Measurements from ENCODE around the gene APOC1. TPM values are rescaled to one million over a fixed set of nuclear protein-coding genes. Genes with fewer than 3 reads are reported as not detected.
"Not testable (repeated sequence)": the region's sequence is repeated elsewhere in the genome, so short reads cannot be mapped to it uniquely, and the experiment has no call there.

Gene APOC1
- total and polyA plus RNA-seq, 4 donors: 14.0 to 1,030 (median 217) TPM

- 93 to 97% methylated on average over 15 of the region's 15 CpGs for WGBS, 2 donors
- H3K9me3 ChIP-seq (ENCODE audit: control insufficient read depth in 4 of 4, insufficient read depth in 3 of 4, low read length in 3 of 4): no peaks in the 10 kb centered on the region
- no peak overlapping the region for H3K4me3 ChIP-seq
- TF ChIP-seq CTCF (IDR thresholded peaks at IDR 0.05; ENCODE audit: control extremely low read depth, extremely low read depth): no peak
- H3K9ac ChIP-seq (ENCODE audit: insufficient read depth in 1 of 2, low read length in 2 of 2): no peak overlapping the region
- H3K27me3 ChIP-seq (ENCODE audit: control insufficient read depth in 3 of 3, insufficient read depth in 3 of 3, low read length in 2 of 3): no peaks in the 10 kb centered on the region
- H3K4me1 ChIP-seq (ENCODE audit: control insufficient read depth in 5 of 5, insufficient read depth in 5 of 5, low read length in 5 of 5): peaks cover 0 to 10% (median 0%) of the 10 kb centered on the region in 5 donors
- no peak overlapping the region for H3K27ac ChIP-seq (ENCODE audit: low read depth in 1 of 2, low read length in 1 of 2)
- peaks cover 5 to 19% (median 7%) of the 10 kb centered on the region in 4 donors for H3K36me3 ChIP-seq (ENCODE audit: control insufficient read depth in 4 of 4, insufficient read depth in 4 of 4, low read length in 4 of 4)
- ATAC-seq (ENCODE audit: insufficient read depth, low FRiP score) (no peak), DNase-seq (no peak)
These were observed 32.3 kb upstream of the APOC1 start for GRCh38 chr19:44882063-44882462.

- not testable (repeated sequence) for H3K27ac ChIP-seq (ENCODE audit: low read depth in 1 of 2, low read length in 1 of 2); H3K9me3 ChIP-seq (ENCODE audit: control insufficient read depth in 4 of 4, insufficient read depth in 3 of 4, low read length in 3 of 4); DNase-seq; H3K9ac ChIP-seq (ENCODE audit: insufficient read depth in 1 of 2, low read length in 2 of 2); H3K27me3 ChIP-seq (ENCODE audit: control insufficient read depth in 3 of 3, insufficient read depth in 3 of 3, low read length in 2 of 3); ATAC-seq (ENCODE audit: insufficient read depth, low FRiP score); H3K4me3 ChIP-seq; H3K4me1 ChIP-seq (ENCODE audit: control insufficient read depth in 5 of 5, insufficient read depth in 5 of 5, low read length in 5 of 5)
- WGBS, 2 donors: 93 to 95% methylated on average over 19 of the region's 19 CpGs
- peaks cover 7 to 13% (median 8%) of the 10 kb centered on the region in 4 donors for H3K36me3 ChIP-seq (ENCODE audit: control insufficient read depth in 4 of 4, insufficient read depth in 4 of 4, low read length in 4 of 4)
These were observed 31.6 kb upstream of the APOC1 start for GRCh38 chr19:44882619-44883397.

GRCh38 chr19:44883922-44884321, 30.5 kb upstream of the APOC1 start:
- WGBS, 2 donors: 94 to 98% methylated on average over 5 of the region's 5 CpGs
- no peaks in the 10 kb centered on the region for H3K9me3 ChIP-seq (ENCODE audit: control insufficient read depth in 4 of 4, insufficient read depth in 3 of 4, low read length in 3 of 4)
- DNase-seq: no peak
- no peak overlapping the region for H3K9ac ChIP-seq (ENCODE audit: insufficient read depth in 1 of 2, low read length in 2 of 2)
- no peaks in the 10 kb centered on the region for H3K27me3 ChIP-seq (ENCODE audit: control insufficient read depth in 3 of 3, insufficient read depth in 3 of 3, low read length in 2 of 3)
- no peak overlapping the region for H3K4me3 ChIP-seq
- ATAC-seq (ENCODE audit: insufficient read depth, low FRiP score): no peak
- no peak overlapping the region for H3K27ac ChIP-seq (ENCODE audit: low read depth in 1 of 2, low read length in 1 of 2)
- peaks cover 3 to 9% (median 7%) of the 10 kb centered on the region in 4 donors for H3K36me3 ChIP-seq (ENCODE audit: control insufficient read depth in 4 of 4, insufficient read depth in 4 of 4, low read length in 4 of 4)
- no peak for TF ChIP-seq CTCF (IDR thresholded peaks at IDR 0.05; ENCODE audit: control extremely low read depth, extremely low read depth)
- peaks cover 0 to 9% (median 0%) of the 10 kb centered on the region in 5 donors for H3K4me1 ChIP-seq (ENCODE audit: control insufficient read depth in 5 of 5, insufficient read depth in 5 of 5, low read length in 5 of 5)

DNA sequence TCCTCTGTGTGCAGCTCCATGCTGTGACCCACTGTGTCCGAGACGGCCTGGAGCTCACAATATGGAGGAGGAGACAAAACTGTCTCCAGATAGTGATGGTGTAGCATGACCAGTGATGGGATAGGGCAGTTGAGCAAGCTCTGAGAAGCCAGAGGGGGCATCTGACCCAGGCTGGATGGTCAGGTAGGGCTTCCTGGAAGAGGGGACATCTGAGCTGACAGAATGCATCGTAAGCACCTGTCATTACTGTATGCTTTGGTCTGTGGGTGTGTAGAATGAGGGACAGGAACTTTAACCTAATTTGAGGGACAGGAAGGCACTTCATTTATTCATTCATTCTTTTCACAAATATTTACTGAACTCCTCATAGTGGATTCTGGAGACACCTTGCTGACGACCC, 29.8 kb upstream of the APOC1 start:
- H3K36me3 ChIP-seq (ENCODE audit: control insufficient read depth in 4 of 4, insufficient read depth in 4 of 4, low read length in 4 of 4): peaks cover 3 to 9% (median 6%) of the 10 kb centered on the region in 4 donors
- H3K9me3 ChIP-seq (ENCODE audit: control insufficient read depth in 4 of 4, insufficient read depth in 3 of 4, low read length in 3 of 4): no peaks in the 10 kb centered on the region
- TF ChIP-seq CTCF (IDR thresholded peaks at IDR 0.05; ENCODE audit: control extremely low read depth, extremely low read depth): no peak
- no peak overlapping the region for H3K27ac ChIP-seq (ENCODE audit: low read depth in 1 of 2, low read length in 1 of 2)
- H3K27me3 ChIP-seq (ENCODE audit: control insufficient read depth in 3 of 3, insufficient read depth in 3 of 3, low read length in 2 of 3): no peaks in the 10 kb centered on the region
- H3K4me3 ChIP-seq: no peak overlapping the region
- DNase-seq (no peak), ATAC-seq (ENCODE audit: insufficient read depth, low FRiP score) (no peak)
- WGBS, 2 donors: 90 to 94% methylated on average over 4 of the region's 4 CpGs
- no peak overlapping the region for H3K9ac ChIP-seq (ENCODE audit: insufficient read depth in 1 of 2, low read length in 2 of 2)
- H3K4me1 ChIP-seq (ENCODE audit: control insufficient read depth in 5 of 5, insufficient read depth in 5 of 5, low read length in 5 of 5): peaks cover 0 to 3% (median 0%) of the 10 kb centered on the region in 5 donors

Data from lung (tissue), 12 donors.